Hepatocyte (in vitro differentiated cells): Measurements from ENCODE around the gene PAPPA2. TPM values are rescaled to one million over a fixed set of nuclear protein-coding genes. Genes with fewer than 3 reads are reported as not detected.

Source experiments
- DNase-seq: peaks from one replicate; pipeline ENCODE4 v3.0.0-alpha.2; 2016; ENCODE audit warnings: low spot score
- H2AFZ ChIP-seq: fragments of 200-600 bp; sonication (generic); 2 replicates; pipeline ENCODE4 v1.6.0; 2016; ENCODE audit warnings: antibody characterized with exemption, mild to moderate bottlenecking
- H3K27ac ChIP-seq: fragments of 200-600 bp; sonication (generic); 2 replicates; pipeline ENCODE4 v1.5.1; 2016; ENCODE audit warnings: mild to moderate bottlenecking
- H3K27me3 ChIP-seq: fragments of 200-600 bp; sonication (generic); 2 replicates; pipeline ENCODE4 v1.6.1; 2016
- H3K36me3 ChIP-seq: fragments of 200-600 bp; sonication (generic); replicated peaks from 2 replicates; pipeline ENCODE4 v1.5.1; 2016; ENCODE audit warnings: low read depth; ENCODE audit not compliant: insufficient read depth
- H3K4me1 ChIP-seq: fragments of 200-600 bp; sonication (generic); 2 replicates; pipeline ENCODE4 v1.5.1; 2016; ENCODE audit warnings: mild to moderate bottlenecking, moderate library complexity; ENCODE audit not compliant: insufficient read depth
- H3K4me2 ChIP-seq: fragments of 200-600 bp; sonication (generic); 2 replicates; pipeline ENCODE4 v1.6.0; 2016
- H3K4me3 ChIP-seq: fragments of 200-600 bp; sonication (generic); 2 replicates; pipeline ENCODE4 v1.5.1; 2016; ENCODE audit warnings: mild to moderate bottlenecking
- H3K79me2 ChIP-seq: fragments of 200-600 bp; sonication (generic); 2 replicates; pipeline ENCODE4 v1.6.0; 2017; ENCODE audit warnings: mild to moderate bottlenecking
- H3K9me2 ChIP-seq: fragments of 200-600 bp; sonication (generic); replicated peaks from 2 replicates; pipeline ENCODE4 v1.6.0; 2017; ENCODE audit warnings: mild to moderate bottlenecking; ENCODE audit not compliant: insufficient read depth
- H3K9me3 ChIP-seq: fragments of 200-600 bp; sonication (generic); 2 replicates; pipeline ENCODE4 v1.5.1; 2016; ENCODE audit warnings: low read depth, mild to moderate bottlenecking
- H4K20me1 ChIP-seq: fragments of 200-600 bp; sonication (generic); 2 replicates; pipeline ENCODE4 v1.6.0; 2016; ENCODE audit warnings: mild to moderate bottlenecking; ENCODE audit not compliant: insufficient read depth, poor library complexity, severe bottlenecking
- CTCF ChIP-seq: fragments of 200-600 bp; sonication (generic); IDR thresholded peaks from 2 replicates; pipeline ENCODE4 v1.5.1; 2016; ENCODE audit warnings: antibody characterized with exemption, mild to moderate bottlenecking; ENCODE audit not compliant: poor library complexity
- EZH2 ChIP-seq: fragments of 200-600 bp; sonication (generic); IDR thresholded peaks from 2 replicates; pipeline ENCODE4 v1.6.1; 2016; ENCODE audit warnings: antibody characterized with exemption, mild to moderate bottlenecking, borderline replicate concordance
- EZH2phosphoT487 ChIP-seq: fragments of 200-600 bp; sonication (generic); IDR thresholded peaks from one replicate; pipeline ENCODE4 v1.6.1; 2018; ENCODE audit warnings: antibody characterized with exemption, mild to moderate bottlenecking, low read depth, moderate library complexity; ENCODE audit not compliant: unreplicated experiment, severe bottlenecking
- WGBS: methylation state at CpG from one replicate; pipeline ENCODE4 v1.1.6; 2016; ENCODE audit warnings: low lambda C conversion rate; ENCODE audit errors: missing lambda C conversion rate; 5-methylcytosine and 5-hydroxymethylcytosine counted together
- polyA plus RNA-seq: library from polyadenylated mRNA; unstranded; fragments of >200 nt; fragmentation: Nextera tagmentation; extraction: Ambion mirVana; gene quantifications from 2 replicates; pipeline ENCODE4 v1.2.1, GENCODE V29; 2016
- total RNA-seq: library from RNA; depleted of rRNA; stranded (reverse); fragments of >200 nt; gene quantifications from 2 replicates; pipeline ENCODE4 v1.2.3, GENCODE V29; 2014

Gene PAPPA2
- total and polyA plus RNA-seq, 2 experiments from 2014 or later: 1.9 to 2.6 TPM

GRCh38 chr1:176536588-176536987 is 73.6 kb downstream of the PAPPA2 start:
- no peak overlapping the region for H3K27ac ChIP-seq
- TF ChIP-seq EZH2phosphoT487 (no peak), CTCF (no peak), EZH2 (no peak)
- H3K9me3 ChIP-seq: no peaks in the 10 kb centered on the region
- 81% methylated on average over 2 of the region's 2 CpGs for WGBS
- H3K79me2 ChIP-seq: no peaks in the 10 kb centered on the region
- no peaks in the 10 kb centered on the region for H3K9me2 ChIP-seq
- no peaks in the 10 kb centered on the region for H3K4me1 ChIP-seq
- peaks cover 8% of the 10 kb centered on the region for H3K27me3 ChIP-seq
- H2AFZ ChIP-seq: no peak overlapping the region
- no peaks in the 10 kb centered on the region for H4K20me1 ChIP-seq
- no peak for DNase-seq
- no peak overlapping the region for H3K4me3 ChIP-seq
- H3K36me3 ChIP-seq: no peaks in the 10 kb centered on the region
- no peak overlapping the region for H3K4me2 ChIP-seq

- no peak overlapping the region for H3K27ac ChIP-seq
- H3K4me1 ChIP-seq: no peaks in the 10 kb centered on the region
- no peaks in the 10 kb centered on the region for H3K36me3 ChIP-seq
- WGBS: 38% methylated on average over 6 of the region's 6 CpGs
- H4K20me1 ChIP-seq: no peaks in the 10 kb centered on the region
- H3K27me3 ChIP-seq: peaks cover 10% of the 10 kb centered on the region
- no peaks in the 10 kb centered on the region for H3K79me2 ChIP-seq
- no peaks in the 10 kb centered on the region for H3K9me2 ChIP-seq
- H3K9me3 ChIP-seq: no peaks in the 10 kb centered on the region
- no peak overlapping the region for H2AFZ ChIP-seq
- H3K4me3 ChIP-seq: no peak overlapping the region
- TF ChIP-seq EZH2phosphoT487 (no peak), CTCF (no peak), EZH2 (no peak)
- DNase-seq: no peak
- no peak overlapping the region for H3K4me2 ChIP-seq
Measured at GRCh38 chr1:176539018-176539417, 76.0 kb downstream of the PAPPA2 start.

GRCh38 chr1:176540428-176540827 is 77.5 kb downstream of the PAPPA2 start:
- Histone ChIP-seq H3K4me1 (no peaks in the 10 kb centered on the region), H3K9me3 (no peaks in the 10 kb centered on the region), H3K4me3 (no peak overlapping the region), H2AFZ (no peak overlapping the region), H3K36me3 (no peaks in the 10 kb centered on the region), H3K79me2 (no peaks in the 10 kb centered on the region), H3K9me2 (no peaks in the 10 kb centered on the region), H3K4me2 (no peak overlapping the region), H3K27ac (no peak overlapping the region), H4K20me1 (no peaks in the 10 kb centered on the region), H3K27me3 (peaks cover 7% of the 10 kb centered on the region)
- TF ChIP-seq EZH2 (no peak), EZH2phosphoT487 (no peak), CTCF (no peak)
- DNase-seq: no peak
- WGBS: 63% methylated on average over 1 of the region's 1 CpG

- no peaks in the 10 kb centered on the region for H3K9me2 ChIP-seq
- WGBS: 61% methylated on average over 3 of the region's 3 CpGs
- no peak overlapping the region for H3K4me3 ChIP-seq
Measured at GRCh38 chr1:176541663-176542062, 78.7 kb downstream of the PAPPA2 start.

More at GRCh38 chr1:176541663-176542062, 78.7 kb downstream of the PAPPA2 start:
- Histone ChIP-seq H3K27me3 (peaks cover 4% of the 10 kb centered on the region), H3K9me3 (no peaks in the 10 kb centered on the region), H3K4me1 (no peaks in the 10 kb centered on the region), H3K4me2 (no peak overlapping the region), H3K27ac (no peak overlapping the region), H3K36me3 (no peaks in the 10 kb centered on the region), H2AFZ (no peak overlapping the region), H3K79me2 (no peaks in the 10 kb centered on the region), H4K20me1 (no peaks in the 10 kb centered on the region)
- no peak for DNase-seq
- TF ChIP-seq CTCF (no peak), EZH2phosphoT487 (no peak), EZH2 (no peak)
